HepG2 (cell line): ENCODE data around the gene CAPN15. TPM values are rescaled to one million over a fixed set of nuclear protein-coding genes. Genes with fewer than 3 reads are reported as not detected.

Experiments used
- CREM ChIP-seq, 2 experiments: sonication (generic) in 1 of 2; formaldehyde crosslinking in 1 of 2; IDR thresholded peaks; 2 replicates each; pipeline versions ENCODE4 v1.4.0 to v1.6.1; 2016 to 2020; ENCODE audit warnings: antibody characterized with exemption in 1 of 2, mild to moderate bottlenecking in 1 of 2, missing genetic modification reagents in 1 of 2
- DPF2 ChIP-seq: sonication (generic); formaldehyde crosslinking; IDR thresholded peaks from 2 replicates; pipeline ENCODE4 v1.4.0; 2020; ENCODE audit warnings: mild to moderate bottlenecking, low read depth, missing genetic modification reagents, borderline replicate concordance
- FOXK1 ChIP-seq: sonication (generic); formaldehyde crosslinking; IDR thresholded peaks from 2 replicates; pipeline ENCODE4 v1.4.0; 2020; ENCODE audit warnings: low read depth, missing genetic modification reagents, borderline replicate concordance
- KLF11 ChIP-seq: IDR thresholded peaks from 2 replicates; pipeline ENCODE4 v1.6.1; 2016; ENCODE audit warnings: missing compliant biosample characterization
- MBD4 ChIP-seq: IDR thresholded peaks from 2 replicates; pipeline ENCODE4 v1.6.1; 2012; ENCODE audit warnings: low read length, inconsistent platforms, borderline replicate concordance
- MTF1 ChIP-seq: sonication (generic); formaldehyde crosslinking; IDR thresholded peaks from 2 replicates; pipeline ENCODE4 v1.5.0; 2020; ENCODE audit warnings: missing genetic modification reagents
- POLR2A ChIP-seq, 2 experiments: IDR thresholded peaks; 2 replicates each; pipeline ENCODE4 v1.6.1; 2011; ENCODE audit warnings: low read depth in 2 of 2, low read length in 2 of 2, mild to moderate bottlenecking in 1 of 2, moderate library complexity in 1 of 2; ENCODE audit not compliant: insufficient read depth in 1 of 2
- RARG ChIP-seq: sonication (generic); formaldehyde crosslinking; IDR thresholded peaks from 2 replicates; pipeline ENCODE4 v1.4.0; 2020; ENCODE audit warnings: low read depth, mild to moderate bottlenecking, missing genetic modification reagents
- SNRNP70 ChIP-seq: fragments of 200-400 bp; formaldehyde crosslinking; IDR thresholded peaks from 2 replicates; pipeline ENCODE4 v1.6.1; 2017; ENCODE audit warnings: mild to moderate bottlenecking, low read depth, low read length, moderate library complexity
- YEATS4 ChIP-seq: sonication (generic); formaldehyde crosslinking; IDR thresholded peaks from 2 replicates; pipeline ENCODE4 v1.4.0; 2020; ENCODE audit warnings: missing genetic modification reagents, borderline replicate concordance
- ZNF629 ChIP-seq: sonication (generic); formaldehyde crosslinking; conservative IDR thresholded peaks from 2 replicates; pipeline ENCODE4 v1.5.0; 2020; ENCODE audit warnings: missing genetic modification reagents
- ZNF772 ChIP-seq: sonication (generic); formaldehyde crosslinking; IDR thresholded peaks from 2 replicates; pipeline ENCODE4 v1.5.0; 2020; ENCODE audit warnings: mild to moderate bottlenecking, missing genetic modification reagents
- ZNF773 ChIP-seq: sonication (generic); formaldehyde crosslinking; IDR thresholded peaks from 2 replicates; pipeline ENCODE4 v1.4.0; 2020; ENCODE audit warnings: missing genetic modification reagents, borderline replicate concordance
- ZSCAN21 ChIP-seq: sonication (generic); formaldehyde crosslinking; IDR thresholded peaks from 2 replicates; pipeline ENCODE4 v1.8.0; 2022; ENCODE audit warnings: mild to moderate bottlenecking, missing genetic modification reagents, moderate library complexity, borderline replicate concordance
- polyA plus RNA-seq, 8 experiments: library from polyadenylated mRNA; depleted of rRNA in 3 of 8; stranded (reverse) in 7 of 8; unstranded in 1 of 8; fragments of >200 nt; fragmentation: Illumina TruSeq in 4 of 8; extraction: Trizol in 4 of 8; gene quantifications; 2 replicates each; pipeline versions ENCODE4 v1.2.1 to v1.2.3, GENCODE V29; 2011 to 2016; ENCODE audit warnings: low read depth in 4 of 8, missing spikeins in 1 of 8, mixed read lengths in 1 of 8; ENCODE audit not compliant: insufficient read depth in 1 of 8
- total RNA-seq, 5 experiments: library from RNA; depleted of rRNA; stranded (reverse); fragments of >200 nt; fragmentation: Illumina TruSeq; extraction: Trizol; gene quantifications; 2 replicates each; pipeline ENCODE4 v1.2.3, GENCODE V29; 2016; ENCODE audit warnings: low read depth in 1 of 5
- TF ChIP-seq, protein P1 (sequence below): sonication (generic); formaldehyde crosslinking; IDR thresholded peaks from 2 replicates; pipeline ENCODE4 v1.4.0; 2020; ENCODE audit warnings: missing genetic modification reagents
- TF ChIP-seq, protein P2 (sequence below): sonication (generic); formaldehyde crosslinking; IDR thresholded peaks from 2 replicates; pipeline ENCODE4 v1.4.0; 2020; ENCODE audit warnings: missing genetic modification reagents
- TF ChIP-seq, protein P3 (sequence below): sonication (generic); formaldehyde crosslinking; IDR thresholded peaks from 2 replicates; pipeline ENCODE4 v1.5.0; 2020; ENCODE audit warnings: missing genetic modification reagents
- TF ChIP-seq, protein P4 (sequence below): sonication (generic); formaldehyde crosslinking; IDR thresholded peaks from 2 replicates; pipeline ENCODE4 v1.4.0; 2020; ENCODE audit warnings: mild to moderate bottlenecking, missing genetic modification reagents
- TF ChIP-seq, protein P5 (sequence below): sonication (generic); formaldehyde crosslinking; IDR thresholded peaks from 2 replicates; pipeline ENCODE4 v1.5.1; 2020; ENCODE audit warnings: mild to moderate bottlenecking, moderate library complexity, missing genetic modification reagents

The CAPN15 gene
- total and polyA plus RNA-seq, 2 of the 13 experiments (the other 11 are each of a cell fraction or from before 2014, with no cell fraction given): 14.9 to 24.5 TPM

DNA sequence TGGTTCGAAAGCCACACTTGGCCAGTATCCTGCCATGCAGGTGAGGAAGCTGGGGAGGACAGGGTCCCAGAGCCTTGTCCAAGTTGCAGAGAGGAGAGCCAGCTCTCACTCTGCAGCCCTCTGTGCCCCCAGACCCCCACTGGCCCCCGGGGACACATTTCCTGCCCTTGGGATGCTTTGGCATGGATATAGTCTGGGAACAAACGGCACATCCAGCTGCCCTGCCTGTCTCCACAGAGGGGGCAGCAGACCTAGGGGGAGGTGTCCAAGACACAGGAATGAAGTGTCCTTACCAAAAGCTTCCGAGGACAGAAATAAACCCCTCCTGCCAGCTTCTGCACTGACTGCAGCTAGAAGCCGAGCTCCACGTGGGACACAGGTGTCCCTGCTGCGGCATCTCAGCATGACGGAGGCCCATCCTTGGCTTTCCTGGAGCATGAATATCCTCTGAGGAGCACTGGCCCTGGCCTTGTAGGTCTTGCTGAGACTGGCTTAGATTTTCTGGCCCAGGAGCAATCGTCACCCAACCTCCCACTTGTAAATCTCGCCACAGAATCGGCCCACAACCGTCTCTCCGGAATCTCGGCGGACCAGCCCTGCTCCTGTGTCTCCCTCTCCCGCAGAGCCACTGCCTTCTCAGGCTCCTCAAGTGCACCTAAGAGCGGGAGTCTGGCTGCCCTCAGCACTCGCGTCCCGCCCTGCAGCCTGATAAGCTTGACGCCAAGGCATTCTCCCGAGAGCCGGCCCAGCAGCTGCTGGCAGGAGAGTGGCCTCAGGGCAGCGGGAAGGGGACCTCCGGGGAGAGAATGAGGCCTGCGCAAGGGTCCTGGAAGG lies 1.1 kb upstream of the CAPN15 start (continued):
- no peak for TF ChIP-seq FOXK1 (CRISPR knock-in tag)
- no peak for TF ChIP-seq RARG (CRISPR knock-in tag)
- TF ChIP-seq, protein P1, sequence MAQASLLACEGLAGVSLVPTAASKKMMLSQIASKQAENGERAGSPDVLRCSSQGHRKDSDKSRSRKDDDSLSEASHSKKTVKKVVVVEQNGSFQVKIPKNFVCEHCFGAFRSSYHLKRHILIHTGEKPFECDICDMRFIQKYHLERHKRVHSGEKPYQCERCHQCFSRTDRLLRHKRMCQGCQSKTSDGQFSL (CRISPR knock-in tag): no peak
- no peak for TF ChIP-seq MBD4
- no peak for TF ChIP-seq YEATS4 (CRISPR knock-in tag)
- TF ChIP-seq, protein P2, sequence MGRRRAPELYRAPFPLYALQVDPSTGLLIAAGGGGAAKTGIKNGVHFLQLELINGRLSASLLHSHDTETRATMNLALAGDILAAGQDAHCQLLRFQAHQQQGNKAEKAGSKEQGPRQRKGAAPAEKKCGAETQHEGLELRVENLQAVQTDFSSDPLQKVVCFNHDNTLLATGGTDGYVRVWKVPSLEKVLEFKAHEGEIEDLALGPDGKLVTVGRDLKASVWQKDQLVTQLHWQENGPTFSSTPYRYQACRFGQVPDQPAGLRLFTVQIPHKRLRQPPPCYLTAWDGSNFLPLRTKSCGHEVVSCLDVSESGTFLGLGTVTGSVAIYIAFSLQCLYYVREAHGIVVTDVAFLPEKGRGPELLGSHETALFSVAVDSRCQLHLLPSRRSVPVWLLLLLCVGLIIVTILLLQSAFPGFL (CRISPR knock-in tag): no peak
- no peak for TF ChIP-seq SNRNP70
- TF ChIP-seq, protein P3, sequence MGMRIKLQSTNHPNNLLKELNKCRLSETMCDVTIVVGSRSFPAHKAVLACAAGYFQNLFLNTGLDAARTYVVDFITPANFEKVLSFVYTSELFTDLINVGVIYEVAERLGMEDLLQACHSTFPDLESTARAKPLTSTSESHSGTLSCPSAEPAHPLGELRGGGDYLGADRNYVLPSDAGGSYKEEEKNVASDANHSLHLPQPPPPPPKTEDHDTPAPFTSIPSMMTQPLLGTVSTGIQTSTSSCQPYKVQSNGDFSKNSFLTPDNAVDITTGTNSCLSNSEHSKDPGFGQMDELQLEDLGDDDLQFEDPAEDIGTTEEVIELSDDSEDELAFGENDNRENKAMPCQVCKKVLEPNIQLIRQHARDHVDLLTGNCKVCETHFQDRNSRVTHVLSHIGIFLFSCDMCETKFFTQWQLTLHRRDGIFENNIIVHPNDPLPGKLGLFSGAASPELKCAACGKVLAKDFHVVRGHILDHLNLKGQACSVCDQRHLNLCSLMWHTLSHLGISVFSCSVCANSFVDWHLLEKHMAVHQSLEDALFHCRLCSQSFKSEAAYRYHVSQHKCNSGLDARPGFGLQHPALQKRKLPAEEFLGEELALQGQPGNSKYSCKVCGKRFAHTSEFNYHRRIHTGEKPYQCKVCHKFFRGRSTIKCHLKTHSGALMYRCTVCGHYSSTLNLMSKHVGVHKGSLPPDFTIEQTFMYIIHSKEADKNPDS (CRISPR knock-in tag): no peak
- no peak for TF ChIP-seq KLF11 (CRISPR knock-in tag)
- peak in 1 of 2 experiments; percentile 45; a peak in 1 of 4 replicates for TF ChIP-seq POLR2A (IDR thresholded peaks at IDR 0.05; ENCODE audit: insufficient read depth in 1 of 2, low read depth in 2 of 2, low read length in 2 of 2)
- TF ChIP-seq ZNF772: 0 out of 2 replicates have a peak, but pooled peaks have one; percentile 16
- TF ChIP-seq, protein P4, sequence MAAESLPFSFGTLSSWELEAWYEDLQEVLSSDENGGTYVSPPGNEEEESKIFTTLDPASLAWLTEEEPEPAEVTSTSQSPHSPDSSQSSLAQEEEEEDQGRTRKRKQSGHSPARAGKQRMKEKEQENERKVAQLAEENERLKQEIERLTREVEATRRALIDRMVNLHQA (CRISPR knock-in tag): no peak
- TF ChIP-seq ZNF629 (CRISPR knock-in tag): no peak
- TF ChIP-seq, protein P5, sequence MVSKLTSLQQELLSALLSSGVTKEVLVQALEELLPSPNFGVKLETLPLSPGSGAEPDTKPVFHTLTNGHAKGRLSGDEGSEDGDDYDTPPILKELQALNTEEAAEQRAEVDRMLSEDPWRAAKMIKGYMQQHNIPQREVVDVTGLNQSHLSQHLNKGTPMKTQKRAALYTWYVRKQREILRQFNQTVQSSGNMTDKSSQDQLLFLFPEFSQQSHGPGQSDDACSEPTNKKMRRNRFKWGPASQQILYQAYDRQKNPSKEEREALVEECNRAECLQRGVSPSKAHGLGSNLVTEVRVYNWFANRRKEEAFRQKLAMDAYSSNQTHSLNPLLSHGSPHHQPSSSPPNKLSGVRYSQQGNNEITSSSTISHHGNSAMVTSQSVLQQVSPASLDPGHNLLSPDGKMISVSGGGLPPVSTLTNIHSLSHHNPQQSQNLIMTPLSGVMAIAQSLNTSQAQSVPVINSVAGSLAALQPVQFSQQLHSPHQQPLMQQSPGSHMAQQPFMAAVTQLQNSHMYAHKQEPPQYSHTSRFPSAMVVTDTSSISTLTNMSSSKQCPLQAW (CRISPR knock-in tag): peak; percentile 20; the same call in 1 of the 2 replicates
- TF ChIP-seq DPF2 (CRISPR knock-in tag): no peak
- TF ChIP-seq MTF1: no peak
- TF ChIP-seq ZSCAN21 (CRISPR knock-in tag): no peak
- no peak for TF ChIP-seq ZNF773
- no peak for TF ChIP-seq CREM (IDR thresholded peaks at IDR 0.05)
- no peak for TF ChIP-seq CREM (CRISPR knock-in tag; IDR thresholded peaks at IDR 0.05)
